HCEC 1CT (cell line): Measurements from ENCODE around the gene MVB12B.

ENCODE experiments used
- DNase-seq: peaks from one replicate; pipeline ENCODE4 v3.0.0-alpha.2; 2017

MVB12B gene

DNA sequence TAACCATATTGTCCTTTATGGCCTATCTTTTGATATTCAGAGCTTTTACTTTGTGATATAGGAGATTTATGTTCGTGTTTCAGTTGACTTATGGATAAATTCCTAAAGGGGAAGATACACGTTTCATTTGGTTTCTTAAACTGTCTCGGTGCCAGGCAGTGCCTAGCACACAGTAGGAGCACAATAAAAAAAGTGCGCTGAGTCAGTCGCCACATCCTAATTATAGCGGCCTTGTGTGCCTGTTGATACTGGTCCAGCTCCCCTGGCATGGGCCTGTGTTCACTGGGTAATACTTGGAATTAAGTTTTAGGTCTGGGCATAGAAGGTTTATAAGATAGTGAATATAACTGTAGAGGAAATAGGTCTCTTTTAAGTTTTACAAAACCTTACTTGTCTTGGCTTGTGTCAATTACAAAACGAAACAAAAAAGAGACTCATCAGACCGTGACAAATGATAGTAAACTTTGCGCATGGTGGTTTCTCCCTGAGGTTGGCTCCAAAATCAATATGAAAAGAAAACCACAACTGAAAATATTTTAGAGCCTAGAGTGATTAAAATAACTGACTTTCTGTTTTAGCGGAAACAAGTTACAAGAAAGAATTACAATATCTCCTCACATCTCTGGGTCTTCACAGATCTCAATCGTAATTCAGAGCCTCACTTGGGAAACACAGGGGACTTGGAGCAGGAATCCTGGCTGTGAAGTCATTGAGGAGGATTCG is 84.8 kb downstream of the MVB12B start:
- no peak for DNase-seq

DNA sequence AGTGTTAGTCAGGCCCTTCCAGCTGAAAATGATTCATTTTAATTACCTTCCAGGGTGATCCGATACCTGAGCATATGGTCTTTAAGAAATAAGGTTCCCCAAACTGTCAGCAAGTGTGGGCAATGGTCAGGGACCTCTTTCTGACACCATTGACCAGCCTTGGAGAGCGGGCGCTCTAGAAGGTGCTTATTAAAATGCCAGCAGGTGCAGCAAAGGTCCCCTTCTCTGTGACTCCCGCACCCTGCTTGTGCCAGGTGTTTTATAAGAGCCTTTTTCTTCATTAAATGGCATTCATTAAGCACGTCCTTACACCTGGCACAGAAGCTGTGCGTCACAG is 85.3 kb downstream of the MVB12B start:
- no peak for DNase-seq

DNA sequence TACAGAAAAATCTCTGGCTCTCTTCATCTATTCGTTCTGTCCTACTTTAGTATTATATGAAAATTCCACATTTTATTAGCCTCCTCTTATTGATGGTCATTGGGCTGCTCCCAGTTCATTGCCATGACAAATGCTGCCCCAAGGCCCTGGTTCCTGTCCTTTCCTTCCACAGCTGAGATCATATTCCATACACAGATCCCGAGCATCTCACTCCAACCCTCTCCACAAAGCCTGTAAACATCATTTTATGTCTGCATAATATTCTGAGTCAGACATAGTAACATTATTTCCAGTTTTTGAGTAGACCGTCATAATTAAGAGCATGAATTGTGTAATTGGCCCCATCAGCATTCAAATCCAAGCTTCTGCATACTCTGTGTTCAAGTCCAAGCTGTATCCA is 86.3 kb downstream of the MVB12B start:
- no peak for DNase-seq

DNA sequence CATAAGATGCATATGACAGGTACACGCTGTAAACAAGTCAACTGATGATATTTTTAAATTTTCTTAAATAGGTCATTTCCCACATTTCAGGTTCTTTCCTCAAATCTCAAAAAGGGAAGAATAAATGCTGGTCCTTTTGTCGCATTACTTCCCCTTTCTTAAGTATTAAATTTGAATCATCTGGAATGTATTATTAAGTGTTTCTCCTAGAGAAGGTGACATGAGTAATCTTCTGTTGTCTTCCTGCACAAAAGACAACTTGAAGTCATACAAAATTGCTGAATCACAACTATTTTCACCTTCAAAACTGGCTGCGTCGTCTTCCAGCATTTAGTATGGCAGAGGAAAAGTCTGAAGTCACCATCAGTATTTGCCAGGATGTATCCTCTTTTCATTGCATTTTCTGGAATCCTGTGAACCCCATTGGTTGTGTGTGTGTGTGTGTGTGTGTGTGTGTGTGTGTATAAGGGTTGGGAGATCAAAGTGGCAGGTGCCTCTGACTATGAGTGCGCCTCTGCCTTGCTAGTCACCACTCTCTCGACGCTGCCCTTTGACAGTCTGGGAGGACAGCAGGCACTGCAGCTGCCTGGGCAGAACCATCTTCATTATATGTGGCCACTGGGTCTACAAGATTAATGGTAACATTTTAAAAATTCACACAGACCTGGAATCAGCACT is 86.9 kb downstream of the MVB12B start:
- DNase-seq, result no peak

- no peak for DNase-seq
These were observed 89.2 kb downstream of the MVB12B start for GRCh38 chr9:126415741-126416370.

- no peak for DNase-seq
These were observed 90.4 kb downstream of the MVB12B start for GRCh38 chr9:126417043-126417442.

- no peak for DNase-seq
These were observed 91.1 kb downstream of the MVB12B start for GRCh38 chr9:126417684-126418083.

DNA sequence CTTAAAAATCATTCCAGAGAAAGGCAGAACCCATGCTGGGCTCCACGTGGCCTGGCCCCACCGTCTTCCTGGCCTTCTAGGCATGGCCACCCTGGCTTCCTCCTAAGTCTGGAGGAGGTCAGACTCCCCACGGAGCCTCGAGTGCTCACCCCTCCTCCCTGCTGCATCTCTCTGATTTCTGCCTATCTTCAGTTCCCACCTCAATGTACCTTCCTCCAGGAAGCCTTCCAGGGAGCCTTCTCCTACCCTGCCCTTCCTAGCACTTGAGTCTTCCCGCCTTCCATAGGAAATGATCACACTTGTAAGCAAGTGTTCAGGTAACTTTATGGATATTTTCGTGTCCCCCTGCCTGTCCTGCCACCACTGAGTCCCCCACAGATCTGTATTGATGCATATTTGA is 92.0 kb downstream of the MVB12B start:
- DNase-seq, result no peak

- DNase-seq, result no peak
These were observed 92.8 kb downstream of the MVB12B start for GRCh38 chr9:126419475-126419874.

DNA sequence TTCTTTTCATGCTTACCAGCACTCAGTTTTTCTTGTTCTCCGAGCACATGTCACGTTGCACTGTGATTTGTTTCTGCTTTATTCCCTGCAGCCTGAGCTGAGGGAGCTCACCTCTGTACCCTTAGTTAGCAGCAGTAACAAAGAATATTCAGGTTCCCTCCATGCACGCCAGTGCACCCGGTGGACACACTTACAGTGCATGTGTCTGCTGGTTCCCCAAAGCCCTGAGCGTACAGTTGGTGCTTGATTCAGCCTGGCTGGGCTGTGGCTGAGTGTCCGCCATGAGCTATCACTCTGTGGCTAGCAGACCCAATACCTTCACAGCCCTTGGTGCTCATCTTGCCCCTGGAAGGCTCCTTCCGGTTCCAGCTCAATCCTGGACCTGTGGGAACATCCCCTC is 93.5 kb downstream of the MVB12B start:
- no peak for DNase-seq

DNA sequence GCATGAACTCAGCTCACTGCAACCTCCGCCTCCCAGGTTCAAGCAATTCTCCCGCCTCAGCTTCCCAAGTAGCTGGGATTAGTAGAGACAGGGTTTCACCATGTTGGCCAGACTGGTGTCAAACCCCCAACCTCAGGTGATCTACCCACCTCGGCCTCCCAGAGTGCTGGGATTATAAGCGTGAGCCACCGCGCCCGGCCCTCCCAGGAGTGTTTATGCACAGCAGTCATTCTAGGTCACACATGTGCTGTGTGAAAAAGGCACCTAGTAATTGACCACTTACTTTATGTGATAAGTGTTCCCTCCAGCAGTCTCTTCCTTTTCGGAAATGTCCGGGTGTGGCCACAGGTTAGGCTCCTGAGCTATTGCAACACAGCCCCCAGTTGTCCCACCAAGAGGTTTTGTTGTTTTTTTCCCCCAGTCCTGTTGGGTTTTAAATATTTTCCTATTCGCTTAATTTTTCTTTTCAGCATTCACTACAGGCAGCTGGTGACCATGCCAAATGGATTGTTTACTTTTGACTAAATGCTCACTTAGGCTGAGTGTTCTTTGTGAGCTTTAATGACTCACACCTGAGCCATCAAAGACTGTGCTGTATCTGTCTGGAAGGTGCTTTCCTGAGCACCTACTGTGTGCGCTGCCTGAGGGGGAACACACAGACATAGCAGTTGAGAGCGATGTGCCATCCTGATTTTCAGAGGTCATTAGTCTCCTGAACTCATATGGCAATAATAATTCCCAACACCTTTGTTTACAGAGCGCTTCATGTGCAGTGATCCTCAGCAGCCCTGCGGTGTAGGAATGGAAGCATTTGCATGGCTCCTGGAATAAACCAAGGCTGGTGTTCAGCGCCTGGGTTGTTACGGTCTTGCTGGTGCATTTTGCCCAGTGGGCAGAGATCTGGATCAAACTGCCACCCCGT is 94.3 kb downstream of the MVB12B start:
- peak; percentile 14 for DNase-seq

- no peak for DNase-seq
These were observed 95.2 kb downstream of the MVB12B start for GRCh38 chr9:126421567-126422428.

- DNase-seq, result no peak
These were observed 96.7 kb downstream of the MVB12B start for GRCh38 chr9:126423142-126423915.

GRCh38 chr9:126423916-126424185 is 97.2 kb downstream of the MVB12B start:
- no peak for DNase-seq

DNA sequence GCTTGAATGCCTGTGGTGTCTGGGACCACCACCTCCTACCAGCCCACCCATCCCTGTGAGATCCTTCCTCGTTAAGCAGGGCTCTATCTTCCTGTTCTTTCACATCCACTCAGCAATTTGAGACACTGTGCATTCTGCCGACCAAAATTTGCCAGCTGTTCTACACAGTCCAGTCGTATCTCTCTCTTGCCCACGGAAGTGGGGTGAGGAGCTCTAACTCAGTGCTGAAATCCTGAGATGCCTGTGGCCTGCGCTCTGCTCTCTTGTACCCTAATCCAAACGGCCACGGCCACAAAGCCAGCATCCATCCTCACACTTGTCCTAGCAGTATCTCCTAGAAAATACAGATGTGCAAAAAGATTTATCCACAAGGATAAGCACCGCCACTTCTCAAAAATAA is 97.9 kb downstream of the MVB12B start:
- DNase-seq, result no peak

GRCh38 chr9:126428534-126429175 is 102.0 kb downstream of the MVB12B start:
- DNase-seq, result no peak

- no peak for DNase-seq
These were observed 102.6 kb downstream of the MVB12B start for GRCh38 chr9:126429190-126429589.

GRCh38 chr9:126430124-126430523 is 103.5 kb downstream of the MVB12B start:
- no peak for DNase-seq

GRCh38 chr9:126431077-126431742 is 104.6 kb downstream of the MVB12B start:
- DNase-seq, result no peak

GRCh38 chr9:126432659-126433058 is 106.0 kb downstream of the MVB12B start:
- DNase-seq, result no peak

GRCh38 chr9:126435105-126435504 is 108.5 kb downstream of the MVB12B start:
- no peak for DNase-seq
